Large intestine (tissue), 3 donors: ENCODE results near the gene GPATCH2L. TPM values are rescaled to one million over a fixed set of nuclear protein-coding genes. Genes with fewer than 3 reads are reported as not detected.

Experiments used
- DNase-seq, 2 donors: peaks; one replicate each; pipeline versions ENCODE4 v3.0.0 to v3.0.0-alpha.2; 2013
- H3K27ac ChIP-seq: one replicate; pipeline ENCODE4 v1.5.1; 2013; ENCODE audit warnings: low read length
- H3K27me3 ChIP-seq: 2 replicates; pipeline ENCODE4 v1.6.1; 2013; ENCODE audit warnings: low read length; ENCODE audit not compliant: control insufficient read depth, insufficient read depth
- H3K36me3 ChIP-seq: 2 replicates; pipeline ENCODE4 v1.6.1; 2013; ENCODE audit warnings: low read length; ENCODE audit not compliant: control insufficient read depth, insufficient read depth
- H3K4me1 ChIP-seq: one replicate; pipeline ENCODE4 v1.6.1; 2013; ENCODE audit warnings: low read length; ENCODE audit not compliant: control insufficient read depth, insufficient read depth
- H3K4me3 ChIP-seq: one replicate; pipeline ENCODE4 v1.5.1; 2013; ENCODE audit warnings: low read length
- H3K9me3 ChIP-seq: one replicate; pipeline ENCODE4 v1.6.1; 2013; ENCODE audit warnings: mild to moderate bottlenecking, low read depth, low read length, moderate library complexity; ENCODE audit not compliant: control insufficient read depth
- whole genome bisulfite sequencing: methylation state at CpG from one replicate; pipeline ENCODE4 v1.1.5; 2013; ENCODE audit warnings: low lambda C conversion rate; ENCODE audit not compliant: insufficient coverage; 5-methylcytosine and 5-hydroxymethylcytosine counted together
- polyA plus RNA-seq: library from polyadenylated mRNA; unstranded; fragments of 120-200 nt; gene quantifications from one replicate; pipeline ENCODE4 v1.2.1, GENCODE V29; 2013

Gene GPATCH2L
- polyA plus RNA-seq, 1 donor: 25.2 TPM

GRCh38 chr14:76256545-76256944 is 104.8 kb downstream of the GPATCH2L start:
- 100% methylated on average over 1 of the region's 4 CpGs for WGBS
- H3K4me3 ChIP-seq: no peak overlapping the region
- no peak overlapping the region for H3K27ac ChIP-seq
- H3K27me3 ChIP-seq: peaks cover 10% of the 10 kb centered on the region
- no peak for DNase-seq
- H3K9me3 ChIP-seq: no peaks in the 10 kb centered on the region
- H3K36me3 ChIP-seq: no peaks in the 10 kb centered on the region
- no peaks in the 10 kb centered on the region for H3K4me1 ChIP-seq

- Histone ChIP-seq H3K4me3 (no peak overlapping the region), H3K27me3 (peaks cover 6% of the 10 kb centered on the region), H3K27ac (no peak overlapping the region), H3K9me3 (no peaks in the 10 kb centered on the region), H3K4me1 (no peaks in the 10 kb centered on the region), H3K36me3 (no peaks in the 10 kb centered on the region)
- no peak for DNase-seq
- 70% methylated on average over 3 of the region's 9 CpGs for WGBS
These were observed 105.5 kb downstream of the GPATCH2L start for GRCh38 chr14:76257111-76257803.

GRCh38 chr14:76257842-76258397 is 106.2 kb downstream of the GPATCH2L start:
- no peak overlapping the region for H3K27ac ChIP-seq
- H3K4me1 ChIP-seq: no peaks in the 10 kb centered on the region
- no peak for DNase-seq
- no peaks in the 10 kb centered on the region for H3K9me3 ChIP-seq
- no CpG with 5 or more reads among the region's 4 CpGs for WGBS
- no peak overlapping the region for H3K4me3 ChIP-seq
- no peaks in the 10 kb centered on the region for H3K36me3 ChIP-seq
- peaks cover 9% of the 10 kb centered on the region for H3K27me3 ChIP-seq

- H3K9me3 ChIP-seq: no peaks in the 10 kb centered on the region
- H3K4me3 ChIP-seq: no peak overlapping the region
- H3K27ac ChIP-seq: no peak overlapping the region
- H3K36me3 ChIP-seq: no peaks in the 10 kb centered on the region
- H3K27me3 ChIP-seq: peaks cover 3% of the 10 kb centered on the region
- 40% methylated on average over 1 of the region's 6 CpGs for WGBS
- H3K4me1 ChIP-seq: no peaks in the 10 kb centered on the region
- DNase-seq: no peak
These were observed 107.5 kb downstream of the GPATCH2L start for GRCh38 chr14:76259029-76259735.

GRCh38 chr14:76260749-76261148 is 109.0 kb downstream of the GPATCH2L start:
- Histone ChIP-seq H3K27ac (no peak overlapping the region), H3K36me3 (no peaks in the 10 kb centered on the region), H3K4me3 (no peak overlapping the region), H3K4me1 (no peaks in the 10 kb centered on the region), H3K27me3 (peaks cover 6% of the 10 kb centered on the region), H3K9me3 (no peaks in the 10 kb centered on the region)
- DNase-seq: no peak
- WGBS: no CpG with 5 or more reads among the region's 2 CpGs

- no peaks in the 10 kb centered on the region for H3K9me3 ChIP-seq
- H3K4me1 ChIP-seq: no peaks in the 10 kb centered on the region
- H3K4me3 ChIP-seq: no peak overlapping the region
- no peaks in the 10 kb centered on the region for H3K36me3 ChIP-seq
- H3K27ac ChIP-seq: no peak overlapping the region
- no peak for DNase-seq
- peaks cover 6% of the 10 kb centered on the region for H3K27me3 ChIP-seq
- 40% methylated on average over 1 of the region's 6 CpGs for WGBS
These were observed 109.7 kb downstream of the GPATCH2L start for GRCh38 chr14:76261371-76261811.

GRCh38 chr14:76262641-76263040 is 110.9 kb downstream of the GPATCH2L start:
- WGBS: no CpG with 5 or more reads among the region's 5 CpGs
- no peak for DNase-seq

More at GRCh38 chr14:76262641-76263040, 110.9 kb downstream of the GPATCH2L start:
- Histone ChIP-seq H3K27me3 (peaks cover 6% of the 10 kb centered on the region), H3K27ac (no peak overlapping the region), H3K4me3 (no peak overlapping the region), H3K36me3 (no peaks in the 10 kb centered on the region), H3K9me3 (no peaks in the 10 kb centered on the region), H3K4me1 (no peaks in the 10 kb centered on the region)

Other genes with a start within 250 kb of the GPATCH2L start
- gene TGFB3, start 169.9 kb upstream of the GPATCH2L start, polyA plus RNA-seq: 21.1 TPM
- 44.8 TPM for gene IFT43, start 166.2 kb upstream of the GPATCH2L start, polyA plus RNA-seq
- gene ESRRB, start 224.2 kb downstream of the GPATCH2L start, polyA plus RNA-seq: 0.18 TPM